Osteoblast (primary cell): Measurements from ENCODE around the gene PRPF6. TPM values are rescaled to one million over a fixed set of nuclear protein-coding genes. Genes with fewer than 3 reads are reported as not detected.

Experiments
- DNase-seq: peaks from one replicate; pipeline ENCODE4 v3.0.0; 2011; ENCODE audit warnings: low spot score, mixed read lengths; ENCODE audit not compliant: insufficient read length; ENCODE audit errors: missing footprints
- H2AFZ ChIP-seq: 2 replicates; pipeline ENCODE4 v1.6.0; 2011; ENCODE audit warnings: mild to moderate bottlenecking, low read length
- H3K27ac ChIP-seq: 2 replicates; pipeline ENCODE4 v1.5.1; 2011; ENCODE audit warnings: mild to moderate bottlenecking, low read depth, low read length, moderate library complexity
- H3K27me3 ChIP-seq: 2 replicates; pipeline ENCODE4 v1.6.0; 2012; ENCODE audit warnings: mild to moderate bottlenecking, control low read depth, inconsistent platforms, low read length, moderate library complexity; ENCODE audit not compliant: insufficient read depth
- H3K36me3 ChIP-seq: 2 replicates; pipeline ENCODE4 v1.5.1; 2011; ENCODE audit warnings: mild to moderate bottlenecking, low read length, control low read depth, moderate library complexity; ENCODE audit not compliant: insufficient read depth
- H3K4me1 ChIP-seq: 2 replicates; pipeline ENCODE4 v1.5.1; 2011; ENCODE audit warnings: mild to moderate bottlenecking, low read length, control low read depth, moderate library complexity; ENCODE audit not compliant: insufficient read depth
- H3K4me2 ChIP-seq: 2 replicates; pipeline ENCODE4 v1.6.0; 2011; ENCODE audit warnings: mild to moderate bottlenecking, low read length; ENCODE audit not compliant: insufficient read depth
- H3K4me3 ChIP-seq: fragments of 200-600 bp; sonication (generic); 3 replicates; pipeline ENCODE4 v1.5.1; 2012; ENCODE audit warnings: mild to moderate bottlenecking, low read length, inconsistent platforms; ENCODE audit not compliant: insufficient read depth
- H3K79me2 ChIP-seq: 2 replicates; pipeline ENCODE4 v1.6.0; 2012; ENCODE audit warnings: mild to moderate bottlenecking, low read length, control low read depth, inconsistent platforms; ENCODE audit not compliant: insufficient read depth
- H3K9me3 ChIP-seq: 2 replicates; pipeline ENCODE4 v1.5.1; 2011; ENCODE audit warnings: low read depth, low read length, control low read depth
- H4K20me1 ChIP-seq: 2 replicates; pipeline ENCODE4 v1.6.0; 2012; ENCODE audit warnings: mild to moderate bottlenecking, low read length, control low read depth; ENCODE audit not compliant: insufficient read depth
- total RNA-seq: library from RNA; depleted of rRNA; stranded (reverse); fragments of >200 nt; gene quantifications from 2 replicates; pipeline ENCODE4 v1.2.3, GENCODE V29; 2012
- TF ChIP-seq, protein P1 (sequence below): IDR thresholded peaks from 2 replicates; pipeline ENCODE4 v1.5.1; 2011; ENCODE audit warnings: mild to moderate bottlenecking, low read depth, low read length, moderate library complexity; ENCODE audit errors: extremely low read depth

PRPF6 gene
- total RNA-seq, 1 donor, result 56.1 TPM

DNA sequence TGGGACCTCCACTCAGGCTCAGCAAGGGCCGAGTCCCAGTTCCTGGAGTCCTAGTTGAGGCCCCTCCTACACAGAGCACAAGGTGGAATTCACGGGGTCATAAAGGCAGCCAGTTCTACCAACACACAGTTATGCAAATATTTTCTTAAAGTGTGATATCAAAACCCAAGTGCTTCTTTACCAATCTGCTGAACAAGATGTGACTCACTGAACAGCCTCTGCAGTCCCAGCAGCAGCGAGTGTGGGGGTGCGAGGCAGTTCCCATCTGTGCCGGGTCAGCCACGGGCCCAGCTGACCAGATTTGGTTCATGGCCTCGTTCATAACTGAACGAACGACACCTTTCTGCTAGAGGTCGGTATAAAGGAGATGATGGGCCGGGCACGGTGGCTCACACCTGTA is 77.6 kb downstream of the PRPF6 start:
- peaks cover 32% of the 10 kb centered on the region for H3K4me1 ChIP-seq
- H2AFZ ChIP-seq, result no peak overlapping the region
- TF ChIP-seq, protein P1, sequence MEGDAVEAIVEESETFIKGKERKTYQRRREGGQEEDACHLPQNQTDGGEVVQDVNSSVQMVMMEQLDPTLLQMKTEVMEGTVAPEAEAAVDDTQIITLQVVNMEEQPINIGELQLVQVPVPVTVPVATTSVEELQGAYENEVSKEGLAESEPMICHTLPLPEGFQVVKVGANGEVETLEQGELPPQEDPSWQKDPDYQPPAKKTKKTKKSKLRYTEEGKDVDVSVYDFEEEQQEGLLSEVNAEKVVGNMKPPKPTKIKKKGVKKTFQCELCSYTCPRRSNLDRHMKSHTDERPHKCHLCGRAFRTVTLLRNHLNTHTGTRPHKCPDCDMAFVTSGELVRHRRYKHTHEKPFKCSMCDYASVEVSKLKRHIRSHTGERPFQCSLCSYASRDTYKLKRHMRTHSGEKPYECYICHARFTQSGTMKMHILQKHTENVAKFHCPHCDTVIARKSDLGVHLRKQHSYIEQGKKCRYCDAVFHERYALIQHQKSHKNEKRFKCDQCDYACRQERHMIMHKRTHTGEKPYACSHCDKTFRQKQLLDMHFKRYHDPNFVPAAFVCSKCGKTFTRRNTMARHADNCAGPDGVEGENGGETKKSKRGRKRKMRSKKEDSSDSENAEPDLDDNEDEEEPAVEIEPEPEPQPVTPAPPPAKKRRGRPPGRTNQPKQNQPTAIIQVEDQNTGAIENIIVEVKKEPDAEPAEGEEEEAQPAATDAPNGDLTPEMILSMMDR, result no peak
- no peaks in the 10 kb centered on the region for H3K36me3 ChIP-seq
- H3K27ac ChIP-seq, result no peak overlapping the region
- H3K9me3 ChIP-seq, result no peaks in the 10 kb centered on the region
- peaks cover 3% of the 10 kb centered on the region for H4K20me1 ChIP-seq
- DNase-seq, result peak; percentile 99
- H3K27me3 ChIP-seq, result no peaks in the 10 kb centered on the region
- no peaks in the 10 kb centered on the region for H3K79me2 ChIP-seq
- H3K4me3 ChIP-seq, result peak overlapping the region; percentile 22
- H3K4me2 ChIP-seq, result peak overlapping the region; percentile 50

DNA sequence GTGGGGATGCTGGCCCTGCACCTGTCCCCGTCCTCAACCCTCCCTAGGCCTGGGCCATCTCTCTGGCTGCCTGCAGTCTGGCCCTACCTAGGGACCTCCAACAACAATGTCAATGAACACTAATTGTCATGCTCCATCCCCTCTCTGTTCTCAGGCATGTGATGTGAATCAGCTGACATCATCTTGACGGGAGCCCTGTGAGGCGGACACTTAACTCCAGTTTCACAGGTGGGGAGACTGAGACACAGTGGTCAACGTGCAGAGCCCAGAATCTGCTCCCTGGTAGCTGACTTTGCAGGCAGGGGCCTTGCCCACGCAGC is 81.3 kb downstream of the PRPF6 start:
- H2AFZ ChIP-seq, result peak overlapping the region; percentile 83
- H3K27ac ChIP-seq, result peak overlapping the region; percentile 66
- H3K79me2 ChIP-seq, result no peaks in the 10 kb centered on the region
- H3K9me3 ChIP-seq, result no peaks in the 10 kb centered on the region
- H3K36me3 ChIP-seq, result no peaks in the 10 kb centered on the region
- no peak for DNase-seq
- peaks cover 32% of the 10 kb centered on the region for H4K20me1 ChIP-seq
- H3K27me3 ChIP-seq, result no peaks in the 10 kb centered on the region
- H3K4me2 ChIP-seq, result peak overlapping the region; percentile 91
- H3K4me3 ChIP-seq, result peak overlapping the region; percentile 87
- peaks cover 39% of the 10 kb centered on the region for H3K4me1 ChIP-seq
- TF ChIP-seq, protein P1, result no peak

DNA sequence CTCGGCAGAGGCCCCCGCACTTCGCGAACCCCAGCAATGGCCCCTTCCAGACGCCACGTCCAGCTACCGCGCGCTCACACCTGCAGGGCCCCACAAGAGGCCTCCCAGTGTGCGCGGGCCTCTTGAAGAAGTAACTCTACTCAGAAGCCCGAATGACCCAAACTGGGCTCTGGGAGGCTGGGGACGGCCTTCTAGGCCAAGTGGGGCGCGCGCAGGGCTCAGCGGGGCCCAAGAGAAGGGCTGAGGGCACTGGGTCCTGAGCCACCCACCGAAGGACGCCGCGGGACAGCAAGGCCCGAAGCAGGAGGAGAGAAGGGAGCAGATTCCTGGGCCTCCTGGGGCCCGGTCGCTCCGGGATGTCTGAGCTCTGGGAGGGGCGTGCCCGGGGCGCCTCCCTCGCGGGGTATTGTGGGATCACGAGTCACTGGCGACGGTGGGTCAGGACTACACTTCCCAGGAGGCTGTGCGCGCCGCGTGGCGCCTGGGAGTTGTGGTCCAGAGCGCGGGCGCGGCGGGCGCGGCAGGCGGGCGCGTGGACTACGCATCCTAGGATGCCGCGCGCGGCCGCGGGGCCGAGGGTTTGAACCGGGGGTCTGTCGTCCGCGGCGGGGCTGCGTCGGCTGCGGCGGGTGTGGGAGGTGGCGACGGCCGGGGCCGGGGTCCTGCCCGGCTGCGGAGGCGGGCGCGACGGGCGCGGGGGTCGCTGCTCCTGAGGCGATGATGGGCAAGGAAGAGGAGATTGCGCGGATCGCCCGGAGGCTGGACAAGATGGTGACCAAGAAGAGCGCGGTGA is 81.9 kb downstream of the PRPF6 start, which contains the start of gene TCEA2:
Gene TCEA2 (plus strand): TSS at position 603 of the 793 bp plus-strand sequence. CDS start 115 bp downstream, at position 718.
- peaks cover 32% of the 10 kb centered on the region for H4K20me1 ChIP-seq
- H3K4me2 ChIP-seq, result peak within 1 kb of the TSS; percentile 91
- TF ChIP-seq, protein P1, result no peak
- DNase-seq, result peak; percentile 100
- H2AFZ ChIP-seq, result peak within 1 kb of the TSS; percentile 83
- peak within 1 kb of the TSS; percentile 66 for H3K27ac ChIP-seq
- no peaks in the 10 kb centered on the region for H3K79me2 ChIP-seq
- H3K9me3 ChIP-seq, result no peaks in the 10 kb centered on the region
- H3K36me3 ChIP-seq, result no peaks in the 10 kb centered on the region
- H3K27me3 ChIP-seq, result no peaks in the 10 kb centered on the region
- H3K4me3 ChIP-seq, result peak within 1 kb of the TSS; percentile 87
- H3K4me1 ChIP-seq, result peaks cover 39% of the 10 kb centered on the region

DNA sequence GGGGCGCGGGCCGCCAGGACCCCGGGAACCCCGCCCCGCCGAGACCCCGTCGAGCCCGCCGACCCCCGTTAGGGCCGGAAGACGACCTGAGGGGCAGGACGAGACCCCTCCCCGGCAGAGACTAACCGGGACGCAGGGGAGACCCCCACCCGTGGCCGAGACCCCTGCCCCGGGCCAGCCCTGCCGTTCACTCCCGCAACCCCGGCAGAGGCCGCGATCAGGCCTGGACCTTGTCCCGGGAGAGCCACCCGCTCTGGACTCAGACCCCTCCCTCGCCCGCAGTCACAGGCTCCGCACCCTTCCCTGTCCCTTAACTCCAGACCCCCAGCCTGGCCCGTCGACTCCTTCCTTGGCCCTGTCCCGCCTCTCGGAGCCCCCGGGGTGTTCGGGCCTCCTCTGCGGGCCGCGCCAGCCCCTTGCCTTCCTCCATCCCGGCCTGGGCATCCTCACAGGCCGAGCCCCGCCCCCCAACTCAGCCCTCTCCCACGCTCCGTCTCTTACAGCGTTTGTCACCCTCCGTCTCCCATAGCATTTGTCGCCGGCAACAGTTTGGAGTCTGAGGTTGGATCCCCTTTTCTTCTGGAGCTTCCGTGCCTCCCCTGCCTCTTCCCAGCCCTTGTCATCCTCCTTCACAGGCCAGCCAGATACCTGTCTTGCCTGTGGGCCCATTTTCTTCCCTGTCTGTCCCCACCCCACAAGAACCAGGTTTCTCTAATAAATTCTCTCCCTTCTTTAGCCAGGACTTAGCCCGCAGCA is 82.6 kb downstream of the PRPF6 start:
- Histone ChIP-seq H3K36me3 (no peaks in the 10 kb centered on the region), H3K4me2 (peak overlapping the region; percentile 91), H4K20me1 (peaks cover 32% of the 10 kb centered on the region), H3K27me3 (no peaks in the 10 kb centered on the region), H3K4me1 (peaks cover 31% of the 10 kb centered on the region), H3K9me3 (no peaks in the 10 kb centered on the region), H3K27ac (peak overlapping the region; percentile 34), H3K79me2 (no peaks in the 10 kb centered on the region), H2AFZ (peak overlapping the region; percentile 67), H3K4me3 (peak overlapping the region; percentile 87)
- TF ChIP-seq, protein P1, result no peak
- peak; percentile 95 for DNase-seq
